Muscle of leg (tissue), 11 donors: ENCODE data around the gene CTSD. TPM values are rescaled to one million over a fixed set of nuclear protein-coding genes. Genes with fewer than 3 reads are reported as not detected.

Experiments used
- DNase-seq: peaks from one replicate; pipeline ENCODE4 v3.0.0; 2013
- H3K27ac ChIP-seq: one replicate; pipeline ENCODE4 v1.5.1; 2013; ENCODE audit warnings: mild to moderate bottlenecking, low read length, control low read depth
- H3K27me3 ChIP-seq: one replicate; pipeline ENCODE4 v1.6.1; 2013; ENCODE audit warnings: low read length; ENCODE audit not compliant: control insufficient read depth, insufficient read depth
- H3K36me3 ChIP-seq: one replicate; pipeline ENCODE4 v1.6.1; 2013; ENCODE audit warnings: low read length; ENCODE audit not compliant: control insufficient read depth, insufficient read depth
- H3K4me1 ChIP-seq: one replicate; pipeline ENCODE4 v1.6.1; 2013; ENCODE audit warnings: low read length; ENCODE audit not compliant: control insufficient read depth, insufficient read depth
- H3K4me3 ChIP-seq: one replicate; pipeline ENCODE4 v1.5.1; 2013; ENCODE audit warnings: low read length, control low read depth
- H3K9me3 ChIP-seq: replicated peaks from 2 replicates; pipeline ENCODE4 v1.6.1; 2013; ENCODE audit warnings: low read depth, low read length; ENCODE audit not compliant: control insufficient read depth
- WGBS: methylation state at CpG from one replicate; pipeline ENCODE4 v1.1.5; 2013; ENCODE audit warnings: missing lambda C conversion rate; ENCODE audit not compliant: insufficient coverage; 5-methylcytosine and 5-hydroxymethylcytosine counted together
- polyA plus RNA-seq, 8 donors: library from polyadenylated mRNA; unstranded; fragments of 120-200 nt; gene quantifications; one replicate each; pipeline versions ENCODE4 v1.2.1 to v1.2.3, GENCODE V29; 2013; ENCODE audit warnings: inconsistent platforms in 1 of 8, low replicate concordance in 1 of 8; ENCODE audit not compliant: insufficient read length in 8 of 8, insufficient read depth in 1 of 8
- total RNA-seq: library from RNA; stranded (reverse); fragments of 120-200 nt; gene quantifications from one replicate; pipeline ENCODE4 v1.2.4, GENCODE V29; 2013

CTSD gene
- total and polyA plus RNA-seq, 9 donors = 56.9 to 120 (median 91.6) TPM

GRCh38 chr11:1755692-1756561, 7.8 kb downstream of the CTSD start:
- H3K4me1 ChIP-seq = peaks cover 35% of the 10 kb centered on the region
- H3K4me3 ChIP-seq = no peak overlapping the region
- DNase-seq = no peak
- WGBS = 63% methylated on average over 12 of the region's 16 CpGs
- H3K9me3 ChIP-seq = no peaks in the 10 kb centered on the region
- peaks cover 50% of the 10 kb centered on the region for H3K36me3 ChIP-seq
- peaks cover 3% of the 10 kb centered on the region for H3K27me3 ChIP-seq
- no peak overlapping the region for H3K27ac ChIP-seq

DNA sequence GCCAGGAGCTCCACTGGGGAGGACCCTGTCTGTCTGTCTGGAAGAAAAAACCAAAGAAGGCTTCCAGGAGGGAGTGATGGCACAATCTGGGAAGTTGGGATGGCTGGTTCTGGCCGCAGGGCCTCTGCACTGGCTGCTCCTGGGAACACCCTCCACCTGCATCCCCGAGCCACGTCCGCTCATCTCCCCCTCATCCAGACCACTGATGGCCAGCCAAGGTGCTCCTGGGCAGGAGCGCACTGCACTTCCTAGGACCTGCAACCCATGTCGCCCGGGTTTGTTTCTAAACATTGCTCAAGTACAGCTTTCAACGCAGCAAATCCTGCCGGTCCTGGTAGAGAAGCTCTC, 8.4 kb downstream of the CTSD start:
- Histone ChIP-seq H3K4me3 (no peak overlapping the region), H3K27ac (no peak overlapping the region), H3K27me3 (peaks cover 8% of the 10 kb centered on the region), H3K36me3 (peaks cover 45% of the 10 kb centered on the region), H3K4me1 (peaks cover 29% of the 10 kb centered on the region), H3K9me3 (no peaks in the 10 kb centered on the region)
- no peak for DNase-seq
- 69% methylated on average over 9 of the region's 9 CpGs for WGBS

DNA sequence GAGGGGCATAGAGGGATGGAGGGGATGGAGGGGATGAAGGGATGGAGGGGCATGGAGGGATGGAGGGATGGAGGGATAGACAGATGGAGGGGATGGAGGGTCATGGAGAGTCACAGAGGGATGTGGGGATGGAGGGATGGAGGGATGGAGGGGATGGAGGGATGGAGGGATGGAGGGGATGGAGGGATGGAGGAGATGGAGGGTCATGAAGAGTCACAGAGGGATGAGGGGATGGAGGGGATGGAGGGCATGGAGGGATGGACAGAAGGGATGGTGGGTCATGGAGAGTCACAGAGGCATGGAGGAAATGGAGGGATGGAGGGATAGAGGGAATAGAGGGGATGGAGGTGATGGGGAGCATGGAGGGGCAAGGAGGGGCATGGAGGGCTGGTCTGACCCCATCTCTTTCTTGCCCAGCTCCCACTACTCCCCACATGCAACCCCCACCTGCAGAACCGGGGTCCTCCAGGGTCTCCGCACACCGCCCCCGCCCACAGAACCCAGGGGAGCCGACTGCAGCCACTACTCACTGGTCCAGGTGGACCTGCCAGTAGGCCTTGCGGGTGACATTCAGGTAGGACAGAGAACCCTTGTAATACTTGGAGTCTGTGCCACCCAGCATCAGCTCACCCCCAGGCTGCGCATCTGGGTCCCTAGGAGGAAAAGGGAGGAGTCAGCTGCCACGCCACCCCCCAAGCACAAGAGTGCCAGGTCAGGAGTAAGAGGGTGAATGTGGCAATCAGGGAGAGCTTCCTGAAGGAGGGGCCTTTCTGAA, 9.2 kb downstream of the CTSD start:
- H3K4me1 ChIP-seq = peaks cover 28% of the 10 kb centered on the region
- no peak overlapping the region for H3K27ac ChIP-seq
- WGBS = 94% methylated on average over 6 of the region's 8 CpGs
- H3K27me3 ChIP-seq = peaks cover 15% of the 10 kb centered on the region
- H3K9me3 ChIP-seq = no peaks in the 10 kb centered on the region
- H3K4me3 ChIP-seq = no peak overlapping the region
- DNase-seq = no peak
- peaks cover 45% of the 10 kb centered on the region for H3K36me3 ChIP-seq

DNA sequence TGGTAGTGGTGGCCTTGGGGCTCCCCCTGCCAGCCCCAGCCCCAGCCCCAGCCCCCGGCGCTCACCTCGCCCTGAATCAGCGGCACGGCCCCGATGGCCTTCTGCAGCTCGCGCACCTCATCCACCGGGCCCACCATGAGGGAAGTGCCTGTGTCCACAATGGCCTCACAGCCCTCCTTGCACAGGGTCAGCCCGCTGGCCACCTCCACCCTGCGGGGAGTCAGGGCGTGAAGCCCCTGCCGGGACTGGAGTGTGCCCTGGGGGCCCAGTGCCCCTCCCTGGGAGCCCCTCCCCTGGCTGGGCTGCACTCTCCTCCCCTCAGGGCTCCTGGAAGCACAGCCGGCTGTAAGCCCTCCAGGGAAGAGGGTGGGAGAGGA, 9.8 kb downstream of the CTSD start:
- Histone ChIP-seq H3K27ac (no peak overlapping the region), H3K4me1 (peaks cover 27% of the 10 kb centered on the region), H3K9me3 (no peaks in the 10 kb centered on the region), H3K36me3 (peaks cover 39% of the 10 kb centered on the region), H3K4me3 (no peak overlapping the region), H3K27me3 (peaks cover 21% of the 10 kb centered on the region)
- WGBS = 77% methylated on average over 11 of the region's 14 CpGs
- DNase-seq = no peak

DNA sequence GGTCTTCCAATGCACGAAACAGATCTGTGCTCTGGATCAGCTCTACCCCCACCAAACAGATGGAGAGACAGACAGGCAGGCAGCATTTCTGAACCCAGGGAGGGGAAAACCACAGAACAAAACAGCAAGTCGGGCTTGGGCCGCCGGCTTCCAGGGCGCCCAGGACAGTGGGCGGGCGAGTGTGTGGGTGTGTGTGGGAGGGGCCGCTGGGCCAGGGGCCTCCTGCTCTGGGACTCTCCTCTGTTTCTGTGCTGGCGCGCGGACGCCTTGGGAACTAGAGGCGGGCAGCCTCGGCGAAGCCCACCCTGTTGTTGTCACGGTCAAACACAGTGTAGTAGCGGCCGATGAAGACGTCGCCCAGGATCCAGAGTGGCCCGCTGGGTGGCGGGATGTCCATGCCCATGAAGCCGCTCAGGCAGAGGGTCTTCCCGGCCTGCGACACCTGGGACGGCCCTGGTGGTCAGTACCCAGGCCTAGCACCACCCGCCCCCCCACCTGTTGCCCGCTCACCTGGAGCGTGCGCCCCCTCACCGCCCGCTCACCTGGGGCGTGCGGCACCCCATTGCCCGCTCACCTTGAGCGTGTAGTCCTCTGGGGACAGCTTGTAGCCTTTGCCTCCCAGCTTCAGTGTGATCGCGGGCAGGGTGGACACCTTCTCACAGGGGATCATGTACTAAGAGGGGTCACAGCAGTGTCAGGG, 10.3 kb downstream of the CTSD start:
- Histone ChIP-seq H3K4me3 (no peak overlapping the region), H3K27me3 (peaks cover 26% of the 10 kb centered on the region), H3K4me1 (peaks cover 30% of the 10 kb centered on the region), H3K9me3 (no peaks in the 10 kb centered on the region), H3K36me3 (peaks cover 38% of the 10 kb centered on the region), H3K27ac (no peak overlapping the region)
- no peak for DNase-seq
- WGBS = 89% methylated on average over 37 of the region's 38 CpGs

DNA sequence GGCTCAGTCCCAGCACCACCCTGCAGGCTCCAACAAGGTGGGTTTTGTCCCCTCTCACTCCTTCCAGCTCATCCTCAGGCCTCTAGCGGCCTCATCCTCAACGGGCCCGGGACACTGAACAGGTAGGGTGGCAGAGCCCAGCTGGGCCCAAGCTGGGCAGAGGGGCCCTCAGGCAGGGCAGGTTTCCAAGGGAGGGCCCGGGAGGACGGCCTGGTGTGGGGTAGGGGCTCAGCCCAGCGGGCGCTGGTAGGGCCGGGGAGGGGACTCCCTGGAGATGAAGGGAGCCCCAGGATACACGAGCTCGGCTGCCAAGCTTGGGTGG, 10.9 kb downstream of the CTSD start:
- no peaks in the 10 kb centered on the region for H3K9me3 ChIP-seq
- peaks cover 34% of the 10 kb centered on the region for H3K4me1 ChIP-seq
- DNase-seq = no peak
- H3K27me3 ChIP-seq = peaks cover 31% of the 10 kb centered on the region
- no peak overlapping the region for H3K27ac ChIP-seq
- 91% methylated on average over 9 of the region's 10 CpGs for WGBS
- H3K4me3 ChIP-seq = no peak overlapping the region
- H3K36me3 ChIP-seq = peaks cover 38% of the 10 kb centered on the region

DNA sequence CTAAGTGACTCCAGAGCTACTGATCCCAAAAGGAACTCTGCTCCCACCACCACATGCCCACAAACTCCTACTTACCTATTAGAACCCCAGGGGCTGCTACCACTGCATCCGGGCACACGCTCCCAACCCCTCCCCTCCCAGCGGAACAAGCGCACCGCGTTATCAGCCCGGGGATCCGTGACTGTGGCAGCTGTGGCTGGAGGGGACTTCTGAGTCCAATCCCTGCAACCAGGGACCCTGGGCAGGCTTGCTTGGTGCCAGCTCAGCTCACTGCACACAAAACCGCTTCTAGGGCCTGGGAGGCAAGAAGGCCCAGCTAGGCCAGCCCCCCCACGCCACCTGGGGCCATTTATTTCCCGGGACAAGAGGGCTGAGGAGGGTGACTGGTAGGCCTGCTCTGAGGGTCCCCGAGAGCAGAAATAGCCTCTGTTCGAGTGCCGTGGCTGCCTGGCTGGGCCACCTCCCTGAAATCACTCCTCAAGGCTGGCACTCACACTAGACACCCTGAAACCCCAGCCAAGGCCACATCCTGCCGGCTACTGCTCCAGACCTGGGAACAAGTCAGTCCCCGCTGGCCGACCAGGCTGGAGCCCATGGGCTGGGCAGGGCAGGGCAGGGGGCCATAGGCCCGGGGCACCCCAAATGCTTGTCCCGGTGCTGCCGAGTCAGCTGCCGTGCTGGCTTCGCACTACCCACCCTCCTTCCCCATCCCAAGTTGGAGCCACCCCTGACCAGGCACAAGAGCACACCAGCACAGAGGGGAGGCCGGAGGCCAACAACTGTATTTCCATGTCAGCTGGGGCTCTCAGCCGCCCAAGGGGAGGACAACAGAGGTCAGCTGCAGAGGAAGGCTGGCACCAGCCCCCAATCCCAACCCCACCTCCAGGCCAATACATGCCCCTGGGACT, 11.5 kb downstream of the CTSD start:
- Histone ChIP-seq H3K36me3 (peaks cover 35% of the 10 kb centered on the region), H3K27ac (no peak overlapping the region), H3K27me3 (peaks cover 37% of the 10 kb centered on the region), H3K4me3 (no peak overlapping the region), H3K9me3 (no peaks in the 10 kb centered on the region), H3K4me1 (peaks cover 35% of the 10 kb centered on the region)
- 83% methylated on average over 20 of the region's 24 CpGs for WGBS
- no peak for DNase-seq

DNA sequence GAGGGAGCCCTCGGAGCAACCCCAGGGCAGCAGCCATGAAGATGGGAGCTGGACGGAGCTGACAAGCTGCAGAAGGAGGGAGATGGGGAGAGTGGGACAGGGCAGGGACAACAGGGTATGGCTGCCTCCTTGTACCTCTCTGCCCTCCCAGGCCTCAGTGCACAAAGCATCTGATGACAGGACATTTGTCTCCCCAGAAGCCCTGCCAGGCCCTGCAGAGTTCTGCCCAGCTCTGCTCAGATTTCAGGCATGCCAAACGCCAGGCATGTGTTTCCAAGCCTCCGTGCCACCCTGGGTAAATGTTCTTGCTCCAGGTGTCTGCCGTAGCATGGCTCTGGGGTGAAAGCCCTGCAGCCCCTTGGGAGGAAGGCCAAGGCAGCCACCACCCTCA, 12.2 kb downstream of the CTSD start:
- H3K4me3 ChIP-seq = no peak overlapping the region

GRCh38 chr11:1750840-1751530, 12.7 kb downstream of the CTSD start:
- Histone ChIP-seq H3K36me3 (peaks cover 24% of the 10 kb centered on the region), H3K27me3 (peaks cover 44% of the 10 kb centered on the region), H3K9me3 (no peaks in the 10 kb centered on the region), H3K27ac (no peak overlapping the region), H3K4me3 (no peak overlapping the region), H3K4me1 (peaks cover 41% of the 10 kb centered on the region)
- no peak for DNase-seq
- WGBS = 57% methylated on average over 12 of the region's 14 CpGs

More for the DNA sequence above, 12.2 kb downstream of the CTSD start:
- Histone ChIP-seq H3K4me1 (peaks cover 40% of the 10 kb centered on the region), H3K36me3 (peaks cover 28% of the 10 kb centered on the region), H3K27ac (no peak overlapping the region), H3K9me3 (no peaks in the 10 kb centered on the region), H3K27me3 (peaks cover 44% of the 10 kb centered on the region)
- 67% methylated on average over 2 of the region's 5 CpGs for WGBS
- no peak for DNase-seq
